D721Med (cell line): Measurements from ENCODE around the gene CTXND1.
"Not testable (repeated sequence)": the region's sequence is repeated elsewhere in the genome, so short reads cannot be mapped to it uniquely, and the experiment has no call there.

Experiments
- DNase-seq: peaks from one replicate; pipeline ENCODE4 v3.0.0; 2011; ENCODE audit warnings: low spot score; ENCODE audit not compliant: insufficient read length
- FAIRE-seq: peaks from 2 replicates; lab custom pipeline; 2011; peaks lifted over from hg19 to GRCh38; lab: Jason Lieb, UNC
- CTCF ChIP-seq: IDR thresholded peaks from 2 replicates; pipeline ENCODE4 v1.5.1; 2012; ENCODE audit warnings: mild to moderate bottlenecking, control low read depth; ENCODE audit not compliant: insufficient read depth; ENCODE audit errors: missing control alignments

CTXND1 gene

DNA sequence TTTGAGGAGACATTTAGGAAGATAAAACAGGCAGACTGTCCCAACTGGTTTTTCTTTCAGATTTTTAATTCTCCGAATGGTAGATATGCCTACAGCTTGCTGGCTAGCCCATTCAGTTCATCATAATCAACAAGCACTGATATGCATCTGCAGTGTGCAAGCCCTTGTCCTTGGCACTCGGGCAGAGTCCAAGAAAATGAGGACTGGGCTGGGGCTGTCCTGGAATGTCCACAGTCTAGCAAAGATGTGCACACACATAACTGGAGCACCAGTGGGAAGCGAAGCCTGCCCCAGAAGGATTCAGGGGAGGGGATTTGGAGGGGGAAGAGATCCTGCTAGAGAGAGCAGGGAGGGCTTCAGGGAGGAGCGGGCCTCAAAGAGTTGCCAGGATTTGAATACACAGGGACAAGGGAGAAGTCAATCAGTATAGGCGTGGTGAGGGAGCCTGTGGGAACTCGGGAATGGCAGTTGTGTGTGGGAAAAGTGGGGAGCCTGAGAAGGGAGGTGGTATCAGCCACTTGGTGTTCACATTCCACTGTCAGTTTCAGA is 90.5 kb downstream of the CTXND1 start:
- no peak for FAIRE-seq
- TF ChIP-seq CTCF, result no peak

GRCh38 chr15:80160570-80161156 is 91.3 kb downstream of the CTXND1 start:
- TF ChIP-seq CTCF, result no peak
- DNase-seq, result no peak
- no peak for FAIRE-seq

More for the DNA sequence above, 90.5 kb downstream of the CTXND1 start:
- no peak for DNase-seq

- FAIRE-seq (no peak), DNase-seq (no peak)
- TF ChIP-seq CTCF, result no peak
Observed at GRCh38 chr15:80159811-80160569, 92.0 kb downstream of the CTXND1 start.

GRCh38 chr15:80159301-80159700 is 92.7 kb downstream of the CTXND1 start:
- no peak for FAIRE-seq

GRCh38 chr15:80157215-80157614 is 94.8 kb downstream of the CTXND1 start:
- FAIRE-seq, result no peak

More at GRCh38 chr15:80159301-80159700, 92.7 kb downstream of the CTXND1 start:
- TF ChIP-seq CTCF, result no peak
- DNase-seq, result no peak

GRCh38 chr15:80156176-80156720 is 95.8 kb downstream of the CTXND1 start:
- DNase-seq, result no peak
- no peak for TF ChIP-seq CTCF
- FAIRE-seq, result no peak

More at GRCh38 chr15:80157215-80157614, 94.8 kb downstream of the CTXND1 start:
- no peak for DNase-seq
- no peak for TF ChIP-seq CTCF

- DNase-seq, FAIRE-seq: not testable (repeated sequence)
Observed at GRCh38 chr15:80155378-80156175, 96.4 kb downstream of the CTXND1 start.
